Activated T-cell treated with anti-CD3 and anti-CD28 coated beads for 48 hours (primary cell): ENCODE measurements around the gene ASGR2.
"Not testable (repeated sequence)": the region's sequence is repeated elsewhere in the genome, so short reads cannot be mapped to it uniquely, and the experiment has no call there.

Experiments
- DNase-seq: peaks from one replicate; pipeline ENCODE4 v3.0.0-alpha.2; 2020; ENCODE audit warnings: low read depth

The ASGR2 gene

DNA sequence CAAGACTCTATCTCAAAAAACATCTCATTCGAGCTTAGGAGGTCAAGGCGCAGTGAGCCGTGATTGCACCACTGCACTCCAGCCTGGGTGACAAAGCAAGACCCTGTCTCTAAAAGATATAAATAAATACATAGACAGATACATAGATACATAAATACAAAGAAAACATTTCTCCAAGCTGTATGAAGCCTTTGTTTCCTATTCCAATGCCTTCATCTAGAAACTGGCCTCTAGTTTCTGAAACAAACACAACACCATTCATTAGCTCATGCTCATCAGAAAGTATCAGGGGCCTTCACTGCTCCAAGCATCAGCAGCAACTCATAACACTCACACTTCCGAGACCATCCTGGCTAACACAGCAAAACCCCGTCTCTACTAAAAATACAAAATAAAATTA is 10.3 kb upstream of the ASGR2 start:
- DNase-seq = no peak

- no peak for DNase-seq
Observed at GRCh38 chr17:7123844-7124243, 9.2 kb upstream of the ASGR2 start.

- DNase-seq = no peak
Observed at GRCh38 chr17:7122381-7122780, 7.8 kb upstream of the ASGR2 start.

DNA sequence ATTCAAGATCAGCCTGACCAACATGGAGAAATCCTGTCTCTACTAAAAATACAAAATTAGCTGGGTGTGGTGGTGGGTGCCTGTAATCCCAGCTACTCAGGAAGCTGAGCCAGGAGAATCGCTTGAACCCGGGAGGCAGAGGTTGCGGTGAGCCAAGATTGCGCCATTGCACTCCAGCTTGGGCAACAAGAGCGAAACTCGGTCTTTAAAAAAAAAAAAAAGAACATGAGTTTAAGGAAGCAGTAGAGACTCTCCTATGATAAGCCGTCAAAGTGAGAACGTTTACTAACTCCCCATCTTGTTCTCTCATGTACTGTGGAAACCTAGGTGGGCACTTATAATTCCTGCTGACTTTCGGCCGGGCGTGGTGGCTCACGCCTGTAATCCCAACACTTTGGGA is 6.0 kb upstream of the ASGR2 start:
- not testable (repeated sequence) for DNase-seq

DNA sequence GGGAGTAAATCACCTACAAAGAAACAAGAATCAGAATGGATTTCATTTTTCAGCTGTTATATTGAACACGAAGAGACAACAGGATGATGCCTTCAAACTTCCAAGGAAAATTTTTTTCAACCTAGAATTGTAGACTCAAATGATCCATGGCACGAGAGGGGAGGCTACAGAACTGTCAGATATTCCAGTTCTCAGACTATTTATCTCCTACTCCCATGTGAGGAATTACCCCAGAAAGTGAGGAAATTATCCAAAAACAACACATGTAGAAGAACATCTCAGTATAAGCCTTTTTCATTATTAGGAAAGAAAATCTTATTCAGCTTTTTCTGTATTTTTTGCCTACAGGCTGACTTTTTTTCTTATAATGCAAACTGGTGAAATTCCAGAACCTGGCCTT is 5.5 kb upstream of the ASGR2 start:
- DNase-seq = no peak

- DNase-seq = no peak
Observed at GRCh38 chr17:7119314-7119713, 4.7 kb upstream of the ASGR2 start.

DNA sequence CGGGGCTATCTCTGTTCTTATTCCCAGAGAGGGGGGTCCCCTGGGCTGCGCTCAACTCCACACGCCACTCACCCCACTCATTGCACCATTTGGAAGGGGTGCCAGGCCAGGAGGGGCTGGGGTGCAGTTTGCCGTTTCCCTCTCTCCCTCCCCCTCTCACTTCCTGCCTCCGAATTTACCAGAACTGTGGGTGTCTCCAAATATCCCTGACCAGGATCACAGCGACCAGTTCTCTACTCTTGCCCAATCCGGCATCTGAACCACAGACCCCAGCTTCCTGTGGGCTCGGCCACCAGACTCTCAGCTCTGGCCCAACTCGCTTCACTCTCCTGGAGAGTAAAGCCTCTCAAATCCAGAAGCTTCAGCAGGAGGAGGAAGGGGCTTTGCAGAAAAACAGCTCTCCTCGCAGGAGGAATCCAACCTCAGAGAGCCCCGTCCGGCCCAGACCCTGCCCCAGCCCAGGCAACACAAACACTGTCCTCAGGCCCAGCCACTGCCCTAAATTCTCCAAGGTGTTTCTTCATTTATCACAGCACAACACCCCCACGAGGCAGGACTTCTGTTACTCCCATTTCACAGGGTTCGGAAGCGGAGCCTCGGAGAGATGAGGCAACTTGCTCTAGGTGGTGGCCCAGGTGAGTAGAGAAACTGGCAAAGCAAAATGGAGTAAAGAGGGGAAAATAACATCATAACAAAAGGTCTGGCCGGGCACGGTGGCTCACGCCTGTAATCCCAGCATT is 423 bp upstream of the ASGR2 start:
- DNase-seq = no peak

DNA sequence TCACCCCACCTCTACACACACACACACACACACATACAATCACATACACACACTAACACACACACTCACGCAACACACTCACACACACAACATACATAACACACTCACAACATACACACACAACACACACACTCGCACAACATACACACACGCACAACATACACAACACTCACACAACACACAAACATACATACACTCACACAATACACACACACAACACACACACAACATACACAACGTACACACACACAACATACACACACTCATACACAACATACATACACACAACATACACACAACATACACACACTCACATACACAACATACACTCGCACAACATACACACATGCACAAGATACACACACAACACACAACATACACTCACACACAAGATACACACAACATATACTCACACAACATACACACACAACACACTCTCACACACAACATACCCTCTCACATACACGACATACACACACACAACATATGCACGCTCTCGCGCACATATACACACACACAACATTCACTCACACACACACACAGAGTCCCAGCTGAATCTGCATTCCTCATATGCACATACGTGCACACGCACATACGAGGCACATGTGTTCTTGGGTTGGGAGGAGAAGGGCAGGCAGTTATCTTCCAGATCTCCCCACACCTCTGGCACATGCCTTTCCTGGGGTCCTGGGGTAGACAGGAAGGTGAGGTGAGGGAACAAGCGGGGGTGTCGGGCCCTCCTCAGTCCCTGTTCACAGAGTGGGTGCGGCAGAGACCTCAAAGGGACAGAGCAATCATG is 1.1 kb downstream of the ASGR2 start:
- no peak for DNase-seq

GRCh38 chr17:7112510-7113108 is 2.0 kb downstream of the ASGR2 start:
- DNase-seq = no peak

- DNase-seq = no peak
Observed at GRCh38 chr17:7111784-7112509, 2.7 kb downstream of the ASGR2 start.

GRCh38 chr17:7110617-7111306 is 3.9 kb downstream of the ASGR2 start:
- DNase-seq = no peak

- no peak for DNase-seq
Observed at GRCh38 chr17:7109461-7110322, 4.9 kb downstream of the ASGR2 start.

DNA sequence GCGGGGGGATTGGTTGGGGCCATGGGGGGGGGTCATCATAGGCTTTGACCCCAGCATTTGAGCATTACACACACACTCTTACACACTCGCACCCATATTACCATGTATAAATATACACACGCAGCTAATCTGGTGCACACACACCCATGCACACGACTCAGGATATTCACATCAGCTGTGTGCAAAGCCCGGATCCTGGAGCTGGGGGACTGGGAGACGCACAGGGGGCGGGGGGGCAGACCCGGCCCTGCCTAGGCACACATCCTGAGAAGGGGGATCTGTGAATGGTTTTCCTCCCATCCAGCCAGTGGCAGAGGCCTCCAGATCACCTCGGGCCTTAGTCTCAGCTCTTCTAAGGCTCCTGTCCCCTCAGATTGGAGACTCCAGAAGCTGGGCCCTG is 5.6 kb downstream of the ASGR2 start:
- no peak for DNase-seq

DNA sequence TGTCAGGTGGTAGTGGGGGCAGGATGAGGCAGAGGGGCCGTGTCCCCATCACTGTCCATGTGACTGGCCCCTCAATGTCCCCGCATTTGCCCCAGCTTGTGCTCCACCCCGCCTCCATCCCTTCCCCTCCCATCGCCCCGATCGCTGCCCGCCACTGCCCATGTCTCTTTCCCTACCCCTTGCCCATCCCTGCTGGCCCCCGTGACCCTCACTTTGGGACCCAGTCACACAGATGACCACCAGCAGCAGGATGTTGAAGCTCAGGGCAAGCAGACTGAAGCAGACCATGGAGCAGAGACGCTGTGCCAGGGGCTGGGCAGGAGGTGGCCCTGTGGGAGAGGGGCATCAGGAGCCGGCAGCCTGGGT is 6.1 kb downstream of the ASGR2 start:
- no peak for DNase-seq

GRCh38 chr17:7107795-7108559 is 6.6 kb downstream of the ASGR2 start:
- DNase-seq = no peak

- no peak for DNase-seq
Observed at GRCh38 chr17:7107012-7107754, 7.4 kb downstream of the ASGR2 start.

- DNase-seq = no peak
Observed at GRCh38 chr17:7102421-7102820, 12.2 kb downstream of the ASGR2 start.

DNA sequence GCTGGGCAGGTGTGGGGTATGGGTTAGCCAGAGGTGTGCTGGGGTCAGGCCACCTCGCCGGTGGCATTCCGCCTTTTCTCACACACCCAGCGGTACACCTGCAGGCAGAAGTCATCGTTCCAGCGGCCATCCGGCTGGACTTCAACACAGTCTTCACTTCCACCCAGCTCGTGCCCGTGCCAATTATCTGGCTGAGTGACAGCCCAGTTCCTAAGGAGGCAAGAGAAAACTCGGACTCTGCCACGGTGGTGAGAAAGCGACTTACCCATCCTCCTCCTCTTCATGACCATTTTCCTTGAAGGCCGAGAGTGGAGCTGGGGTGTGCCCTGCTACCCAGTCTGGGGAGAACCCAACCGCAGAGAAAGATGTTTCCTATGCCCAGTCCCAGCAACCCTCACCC is 13.1 kb downstream of the ASGR2 start:
- no peak for DNase-seq

GRCh38 chr17:7100641-7101379 is 13.8 kb downstream of the ASGR2 start:
- DNase-seq = not testable (repeated sequence)
